ENCODE measurements around the gene KBTBD7. TPM values are rescaled to one million over a fixed set of nuclear protein-coding genes. Genes with fewer than 3 reads are reported as not detected.
A peak's percentile ranks its signal among the peaks of the same experiment; 100 is the strongest.

KBTBD7 gene
- total and polyA plus RNA-seq, 2 donors from 2014 or later: 4.3 to 8.4 TPM

- no peak for DNase-seq
- no peaks in the 10 kb centered on the region for H3K27me3 ChIP-seq (ENCODE audit: control insufficient read depth, insufficient read depth, low read length)
- intact Hi-C loops (cut with DNase I): no loop called here
- no peaks in the 10 kb centered on the region for H3K9me3 ChIP-seq (ENCODE audit: control insufficient read depth in 2 of 3, insufficient read depth in 1 of 3, low read length in 3 of 3)
- peaks cover 0 to 9% (median 0%) of the 10 kb centered on the region in 3 donors for H3K4me1 ChIP-seq (ENCODE audit: control insufficient read depth in 2 of 3, insufficient read depth in 2 of 3, low read depth in 1 of 3, low read length in 3 of 3)
- no peaks in the 10 kb centered on the region for H3K36me3 ChIP-seq (ENCODE audit: control insufficient read depth in 2 of 3, insufficient read depth in 3 of 3, low read length in 3 of 3)
- TF ChIP-seq CTCF (IDR thresholded peaks at IDR 0.05; ENCODE audit: borderline replicate concordance, extremely low read depth, insufficient read depth): no peak
- H3K4me3 ChIP-seq (ENCODE audit: low read length in 3 of 3): no peak overlapping the region
- no peak overlapping the region for H3K9ac ChIP-seq (ENCODE audit: low read length in 3 of 3)
- no peak for FAIRE-seq
- H3K27ac ChIP-seq (ENCODE audit: low read depth in 2 of 2, low read length in 2 of 2): peak overlapping the region; percentile 41 to 49
Observed at GRCh38 chr13:41220401-41220800, 26.0 kb upstream of the KBTBD7 start.

GRCh38 chr13:41216160-41216559 lies 21.8 kb upstream of the KBTBD7 start:
- no peak for FAIRE-seq
- Histone ChIP-seq H3K36me3 (ENCODE audit: control insufficient read depth in 2 of 3, insufficient read depth in 3 of 3, low read length in 3 of 3) (no peaks in the 10 kb centered on the region), H3K4me3 (ENCODE audit: low read length in 3 of 3) (no peak overlapping the region), H3K27ac (ENCODE audit: low read depth in 2 of 2, low read length in 2 of 2) (no peak overlapping the region), H3K4me1 (ENCODE audit: control insufficient read depth in 2 of 3, insufficient read depth in 2 of 3, low read depth in 1 of 3, low read length in 3 of 3) (peaks cover 0 to 9% (median 0%) of the 10 kb centered on the region in 3 donors), H3K27me3 (ENCODE audit: control insufficient read depth, insufficient read depth, low read length) (no peaks in the 10 kb centered on the region), H3K9ac (ENCODE audit: low read length in 3 of 3) (no peak overlapping the region), H3K9me3 (ENCODE audit: control insufficient read depth in 2 of 3, insufficient read depth in 1 of 3, low read length in 3 of 3) (no peaks in the 10 kb centered on the region)
- intact Hi-C loops (cut with DNase I): no loop called here
- DNase-seq: no peak
- no peak for TF ChIP-seq CTCF (IDR thresholded peaks at IDR 0.05; ENCODE audit: borderline replicate concordance, extremely low read depth, insufficient read depth)

- Histone ChIP-seq H3K27me3 (ENCODE audit: control insufficient read depth, insufficient read depth, low read length) (no peaks in the 10 kb centered on the region), H3K9me3 (ENCODE audit: control insufficient read depth in 2 of 3, insufficient read depth in 1 of 3, low read length in 3 of 3) (peaks cover 0 to 3% (median 0%) of the 10 kb centered on the region in 3 donors), H3K4me3 (ENCODE audit: low read length in 3 of 3) (no peak overlapping the region), H3K4me1 (ENCODE audit: control insufficient read depth in 2 of 3, insufficient read depth in 2 of 3, low read depth in 1 of 3, low read length in 3 of 3) (no peaks in the 10 kb centered on the region), H3K36me3 (ENCODE audit: control insufficient read depth in 2 of 3, insufficient read depth in 3 of 3, low read length in 3 of 3) (no peaks in the 10 kb centered on the region), H3K27ac (ENCODE audit: low read depth in 2 of 2, low read length in 2 of 2) (no peak overlapping the region), H3K9ac (ENCODE audit: low read length in 3 of 3) (no peak overlapping the region)
- TF ChIP-seq CTCF (IDR thresholded peaks at IDR 0.05; ENCODE audit: borderline replicate concordance, extremely low read depth, insufficient read depth): no peak
- intact Hi-C loops (cut with DNase I): no loop called here
- DNase-seq (no peak), FAIRE-seq (no peak)
Observed at GRCh38 chr13:41213919-41214318, 19.6 kb upstream of the KBTBD7 start.

- no peak for TF ChIP-seq CTCF (IDR thresholded peaks at IDR 0.05; ENCODE audit: borderline replicate concordance, extremely low read depth, insufficient read depth)
- H3K9ac ChIP-seq (ENCODE audit: low read length in 3 of 3): no peak overlapping the region
- H3K4me3 ChIP-seq (ENCODE audit: low read length in 3 of 3): no peak overlapping the region
- H3K4me1 ChIP-seq (ENCODE audit: control insufficient read depth in 2 of 3, insufficient read depth in 2 of 3, low read depth in 1 of 3, low read length in 3 of 3): no peaks in the 10 kb centered on the region
- intact Hi-C loops (cut with DNase I): no loop called here
- no peak for DNase-seq
- peaks cover 0 to 3% (median 0%) of the 10 kb centered on the region in 3 donors for H3K9me3 ChIP-seq (ENCODE audit: control insufficient read depth in 2 of 3, insufficient read depth in 1 of 3, low read length in 3 of 3)
- H3K36me3 ChIP-seq (ENCODE audit: control insufficient read depth in 2 of 3, insufficient read depth in 3 of 3, low read length in 3 of 3): no peaks in the 10 kb centered on the region
- no peak for FAIRE-seq
- H3K27me3 ChIP-seq (ENCODE audit: control insufficient read depth, insufficient read depth, low read length): no peaks in the 10 kb centered on the region
- no peak overlapping the region for H3K27ac ChIP-seq (ENCODE audit: low read depth in 2 of 2, low read length in 2 of 2)
Observed at GRCh38 chr13:41213316-41213715, 18.9 kb upstream of the KBTBD7 start.

Measured in kidney (tissue), 14 donors.